Measurements from ENCODE around the gene CYB5RL.

The CYB5RL gene

GRCh38 chr1:54172614-54173599 is 26.9 kb downstream of the CYB5RL start:
- no peak for TF ChIP-seq FOXP2 (optimal IDR thresholded peaks at IDR 0.05; ENCODE audit: borderline replicate concordance, extremely low read depth, extremely low read length, insufficient read depth)
- TF ChIP-seq TAF1 (IDR thresholded peaks at IDR 0.05; ENCODE audit: borderline replicate concordance, insufficient read depth, low read length) = no peak
- TF ChIP-seq SIN3A (IDR thresholded peaks at IDR 0.05; ENCODE audit: borderline replicate concordance, insufficient read depth, low read length) = no peak
- no peak for TF ChIP-seq REST (IDR thresholded peaks at IDR 0.05; ENCODE audit: insufficient read depth in 1 of 2, low read depth in 2 of 2, low read length in 2 of 2)

- no peak for TF ChIP-seq SIN3A (IDR thresholded peaks at IDR 0.05; ENCODE audit: borderline replicate concordance, insufficient read depth, low read length)
- no peak for TF ChIP-seq FOXP2 (optimal IDR thresholded peaks at IDR 0.05; ENCODE audit: borderline replicate concordance, extremely low read depth, extremely low read length, insufficient read depth)
- no peak for TF ChIP-seq TAF1 (IDR thresholded peaks at IDR 0.05; ENCODE audit: borderline replicate concordance, insufficient read depth, low read length)
- TF ChIP-seq POLR2AphosphoS5 (IDR thresholded peaks at IDR 0.05; ENCODE audit: low read depth, low read length) = no peak
- TF ChIP-seq REST (IDR thresholded peaks at IDR 0.05; ENCODE audit: insufficient read depth in 1 of 2, low read depth in 2 of 2, low read length in 2 of 2) = no peak
These were observed 28.2 kb downstream of the CYB5RL start for GRCh38 chr1:54171606-54172005.

- no peak for TF ChIP-seq SIN3A (IDR thresholded peaks at IDR 0.05; ENCODE audit: borderline replicate concordance, insufficient read depth, low read length)
- no peak for TF ChIP-seq TAF1 (IDR thresholded peaks at IDR 0.05; ENCODE audit: borderline replicate concordance, insufficient read depth, low read length)
- no peak for TF ChIP-seq POLR2AphosphoS5 (IDR thresholded peaks at IDR 0.05; ENCODE audit: low read depth, low read length)
- no peak for TF ChIP-seq FOXP2 (optimal IDR thresholded peaks at IDR 0.05; ENCODE audit: borderline replicate concordance, extremely low read depth, extremely low read length, insufficient read depth)
- TF ChIP-seq REST (IDR thresholded peaks at IDR 0.05; ENCODE audit: insufficient read depth in 1 of 2, low read depth in 2 of 2, low read length in 2 of 2) = no peak
These were observed 28.8 kb downstream of the CYB5RL start for GRCh38 chr1:54171016-54171415.

- TF ChIP-seq POLR2AphosphoS5 (IDR thresholded peaks at IDR 0.05; ENCODE audit: low read depth, low read length) = no peak
- TF ChIP-seq FOXP2 (optimal IDR thresholded peaks at IDR 0.05; ENCODE audit: borderline replicate concordance, extremely low read depth, extremely low read length, insufficient read depth) = no peak
- TF ChIP-seq SIN3A (IDR thresholded peaks at IDR 0.05; ENCODE audit: borderline replicate concordance, insufficient read depth, low read length) = no peak
- TF ChIP-seq REST (IDR thresholded peaks at IDR 0.05; ENCODE audit: insufficient read depth in 1 of 2, low read depth in 2 of 2, low read length in 2 of 2) = no peak
- no peak for TF ChIP-seq TAF1 (IDR thresholded peaks at IDR 0.05; ENCODE audit: borderline replicate concordance, insufficient read depth, low read length)
These were observed 30.8 kb downstream of the CYB5RL start for GRCh38 chr1:54169068-54169467.

Data from PFSK-1 (cell line).